ENCODE data around the gene NPIPA8.
"Not testable (repeated sequence)": the region's sequence is repeated elsewhere in the genome, so short reads cannot be mapped to it uniquely, and the experiment has no call there.

DNA sequence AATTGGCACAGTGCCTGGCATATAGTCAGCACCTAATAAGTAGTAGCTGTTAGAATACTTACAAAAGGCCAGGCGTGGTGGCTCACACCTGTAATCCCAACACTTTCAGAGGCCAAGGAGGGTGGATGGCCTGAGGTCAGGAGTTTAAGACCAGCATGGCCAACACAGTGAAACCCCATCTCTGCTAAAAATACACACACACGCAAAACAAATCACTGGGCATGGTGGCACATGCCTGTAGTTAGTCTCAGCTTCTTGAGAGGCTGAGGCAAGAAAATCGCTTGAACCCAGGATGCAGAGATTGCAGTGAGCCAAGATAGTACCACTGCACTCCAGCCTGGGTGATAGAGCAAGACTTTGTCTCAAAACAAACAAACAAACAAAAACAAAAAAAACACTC lies 29.3 kb downstream of the NPIPA8 start:
- TF ChIP-seq CTCF, POLR2A (IDR thresholded peaks at IDR 0.05): not testable (repeated sequence)

All from adrenal gland (tissue), 5 donors.